ENCODE measurements around the gene DNAJC8.
A peak's percentile ranks its signal among the peaks of the same experiment; 100 is the strongest.

The DNAJC8 gene

GRCh38 chr1:28170001-28170596 is 62.7 kb downstream of the DNAJC8 start:
- DNase-seq: no peak

GRCh38 chr1:28163496-28164161 is 69.2 kb downstream of the DNAJC8 start:
- DNase-seq: peak; percentile 16

- no peak for DNase-seq
Measured at GRCh38 chr1:28162151-28162550, 70.7 kb downstream of the DNAJC8 start.

- DNase-seq: no peak
Measured at GRCh38 chr1:28161751-28162150, 71.1 kb downstream of the DNAJC8 start.

- DNase-seq: no peak
Measured at GRCh38 chr1:28160782-28161266, 72.0 kb downstream of the DNAJC8 start.

- DNase-seq: no peak
Measured at GRCh38 chr1:28159680-28160079, 73.1 kb downstream of the DNAJC8 start.

GRCh38 chr1:28159243-28159642 is 73.6 kb downstream of the DNAJC8 start:
- DNase-seq: no peak

GRCh38 chr1:28157894-28158293 is 74.9 kb downstream of the DNAJC8 start:
- DNase-seq: no peak

GRCh38 chr1:28156821-28157220 is 76.0 kb downstream of the DNAJC8 start:
- DNase-seq: no peak

- DNase-seq: no peak
Measured at GRCh38 chr1:28155628-28156027, 77.2 kb downstream of the DNAJC8 start.

GRCh38 chr1:28154078-28154594 is 78.7 kb downstream of the DNAJC8 start:
- no peak for DNase-seq

Measured in eye (tissue), 1 donor.